Lung (tissue), 12 donors: Measurements from ENCODE around the gene LYPD4. TPM values are rescaled to one million over a fixed set of nuclear protein-coding genes. Genes with fewer than 3 reads are reported as not detected.

Experiments used
- ATAC-seq: fragments of 200-7000 bp; cut with Tn5 transposase; one replicate; pipeline ENCODE4 v1.9.1; 2020; ENCODE audit warnings: moderate number of reproducible peaks; ENCODE audit not compliant: insufficient read depth, low FRiP score
- DNase-seq, 3 donors: peaks; one replicate each; pipeline ENCODE4 v3.0.0-alpha.2; 2013 to 2017
- H3K27ac ChIP-seq, 2 donors: one replicate each; pipeline ENCODE4 v1.5.1; 2013; ENCODE audit warnings: mild to moderate bottlenecking in 2 of 2, moderate library complexity in 2 of 2, control low read depth in 1 of 2, inconsistent platforms in 1 of 2, low read depth in 1 of 2, low read length in 1 of 2
- H3K27me3 ChIP-seq, 3 donors: one replicate each; pipeline ENCODE4 v1.5.1; 2013; ENCODE audit warnings: low read length in 2 of 3; ENCODE audit not compliant: control insufficient read depth in 3 of 3, insufficient read depth in 3 of 3
- H3K36me3 ChIP-seq, 4 donors: one replicate each; pipeline ENCODE4 v1.5.1; 2013; ENCODE audit warnings: low read length in 4 of 4, mild to moderate bottlenecking in 1 of 4, moderate library complexity in 1 of 4; ENCODE audit not compliant: control insufficient read depth in 4 of 4, insufficient read depth in 4 of 4
- H3K4me1 ChIP-seq, 5 donors: one replicate each; pipeline ENCODE4 v1.5.1; 2013; ENCODE audit warnings: low read length in 5 of 5, mild to moderate bottlenecking in 2 of 5, moderate library complexity in 1 of 5; ENCODE audit not compliant: control insufficient read depth in 5 of 5, insufficient read depth in 5 of 5
- H3K4me3 ChIP-seq: one replicate; pipeline ENCODE4 v1.5.1; 2013; ENCODE audit warnings: mild to moderate bottlenecking, control low read depth, moderate library complexity
- H3K9ac ChIP-seq, 2 donors: one replicate each; pipeline ENCODE4 v1.5.1; 2013; ENCODE audit warnings: low read length in 2 of 2, control low read depth in 1 of 2; ENCODE audit not compliant: insufficient read depth in 1 of 2
- H3K9me3 ChIP-seq, 4 donors: one replicate each; pipeline ENCODE4 v1.5.1; 2013; ENCODE audit warnings: low read length in 3 of 4, mild to moderate bottlenecking in 1 of 4, moderate library complexity in 1 of 4; ENCODE audit not compliant: control insufficient read depth in 4 of 4, insufficient read depth in 3 of 4
- CTCF ChIP-seq: IDR thresholded peaks from 2 replicates; pipeline ENCODE4 v1.5.1; 2012; ENCODE audit warnings: mild to moderate bottlenecking; ENCODE audit errors: control extremely low read depth, extremely low read depth
- WGBS, 2 donors: extraction: QIAGEN DNeasy Blood & Tissue Kit; methylation state at CpG; one replicate each; pipeline ENCODE4 v1.1.7; 2013; 5-methylcytosine and 5-hydroxymethylcytosine counted together
- polyA plus RNA-seq, 2 donors: library from polyadenylated mRNA; stranded (reverse); fragments of 200-250 nt; gene quantifications; one replicate each; pipeline ENCODE4 v1.2.1, GENCODE V29; 2013
- total RNA-seq, 2 donors: library from RNA; depleted of rRNA in 1 of 2; stranded (reverse); fragments of >200 nt in 1 of 2; gene quantifications; one replicate each; pipeline ENCODE4 v1.2.1, GENCODE V29; 2014 to 2021
- donor health status: control.
- donor health status: control.
- donor health status: Bipolar disorder and iron deficiency.
- donor health status: healthy.
- donor health status: DM: yes; HTN: yes; CAD: no.

The LYPD4 gene
- total and polyA plus RNA-seq, 4 donors = not detected

DNA sequence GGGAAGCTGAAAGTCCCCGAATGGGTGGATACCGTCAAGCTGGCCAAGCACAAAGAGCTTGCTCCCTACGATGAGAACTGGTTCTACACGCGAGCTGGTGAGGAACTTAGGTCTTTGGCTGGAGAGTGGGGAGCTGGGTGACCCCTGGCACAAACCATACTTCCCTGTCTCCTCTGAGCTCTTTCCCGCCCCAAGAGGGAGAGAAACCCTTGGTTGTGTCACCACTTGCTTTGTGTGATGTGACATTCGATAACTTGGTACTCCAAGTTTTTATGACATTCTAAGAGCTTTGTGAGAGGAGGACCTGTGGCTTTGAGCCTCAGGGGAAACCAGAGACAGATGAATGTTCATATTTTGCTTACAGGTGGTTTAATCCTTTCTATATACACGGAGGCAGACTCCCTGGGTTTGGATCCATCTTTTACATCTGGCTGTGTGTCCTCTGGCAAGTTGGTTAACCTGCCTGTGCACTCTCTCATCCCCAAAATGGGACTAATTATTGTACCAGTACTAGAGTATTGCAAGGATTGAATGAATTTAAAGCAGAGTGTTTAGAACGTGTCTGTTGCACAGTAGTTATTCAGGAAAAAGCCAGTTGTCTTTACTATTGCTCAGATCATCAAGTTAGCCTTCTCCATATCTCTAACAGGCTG is 16.8 kb upstream of the LYPD4 start:
- DNase-seq (no peak), ATAC-seq (no peak)
- WGBS, 2 donors = 30 to 37% methylated on average over 9 of the region's 9 CpGs
- peak overlapping the region; percentile 10 to 86 for H3K27ac ChIP-seq
- H3K9ac ChIP-seq = peak overlapping the region; percentile 90 to 93
- peaks cover 18 to 38% (median 31%) of the 10 kb centered on the region in 4 donors for H3K36me3 ChIP-seq
- H3K9me3 ChIP-seq = no peaks in the 10 kb centered on the region
- H3K4me3 ChIP-seq = peak overlapping the region; percentile 91
- no peak for TF ChIP-seq CTCF
- H3K27me3 ChIP-seq = no peaks in the 10 kb centered on the region
- peaks cover 8 to 20% (median 12%) of the 10 kb centered on the region in 5 donors for H3K4me1 ChIP-seq

- peaks cover 18 to 38% (median 29%) of the 10 kb centered on the region in 4 donors for H3K36me3 ChIP-seq
- peak overlapping the region; percentile 86 to 96 for H3K27ac ChIP-seq
- H3K4me1 ChIP-seq = peaks cover 8 to 20% (median 12%) of the 10 kb centered on the region in 5 donors
- no peaks in the 10 kb centered on the region for H3K27me3 ChIP-seq
- peak overlapping the region; percentile 90 to 93 for H3K9ac ChIP-seq
- 1 to 2% methylated on average over 45 of the region's 45 CpGs for WGBS, 2 donors
- ATAC-seq (no peak), DNase-seq (peak; percentile 49 to 72 (median 57))
- no peaks in the 10 kb centered on the region for H3K9me3 ChIP-seq
- peak overlapping the region; percentile 91 for H3K4me3 ChIP-seq
- TF ChIP-seq CTCF = no peak
Observed at GRCh38 chr19:41860419-41861115, 16.1 kb upstream of the LYPD4 start.

DNA sequence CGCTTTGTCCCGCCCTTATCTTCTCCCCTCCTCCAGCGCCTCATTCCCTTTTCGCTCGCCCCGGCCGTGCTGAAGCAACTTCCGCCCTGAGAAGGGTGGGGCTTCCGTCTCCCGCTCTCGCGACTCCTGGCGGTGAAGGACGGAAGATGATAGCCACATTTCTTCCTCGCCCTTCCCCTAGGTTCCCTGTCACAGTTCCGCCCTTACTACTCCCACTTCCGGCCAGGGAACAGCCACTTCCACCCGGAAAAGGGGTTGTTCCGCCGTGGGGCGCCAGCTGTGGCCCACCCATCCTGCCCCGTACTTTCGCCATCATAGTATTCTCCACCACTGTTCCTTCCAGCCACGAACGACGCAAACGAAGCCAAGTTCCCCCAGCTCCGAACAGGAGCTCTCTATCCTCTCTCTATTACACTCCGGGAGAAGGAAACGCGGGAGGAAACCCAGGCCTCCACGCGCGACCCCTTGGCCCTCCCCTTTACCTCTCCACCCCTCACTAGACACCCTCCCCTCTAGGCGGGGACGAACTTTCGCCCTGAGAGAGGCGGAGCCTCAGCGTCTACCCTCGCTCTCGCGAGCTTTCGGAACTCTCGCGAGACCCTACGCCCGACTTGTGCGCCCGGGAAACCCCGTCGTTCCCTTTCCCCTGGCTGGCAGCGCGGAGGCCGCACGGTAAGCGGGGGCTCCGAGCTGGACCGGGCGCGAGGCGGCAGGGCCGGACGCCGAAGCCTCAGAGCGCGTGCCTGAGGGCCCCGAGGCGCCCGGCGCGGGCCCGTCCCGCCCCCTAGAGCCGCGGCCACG is 15.3 kb upstream of the LYPD4 start, which contains the start of gene RPS19:
RPS19 (plus strand) TSS at position 638 of the 801 bp plus-strand sequence. CDS start 520 bp downstream, outside the sequence.
- 0% methylated on average over 73 to 76 of the region's 76 CpGs for WGBS, 2 donors

More for the DNA sequence above, 15.3 kb upstream of the LYPD4 start, which contains the start of gene RPS19:
- no peaks in the 10 kb centered on the region for H3K9me3 ChIP-seq
- peak; percentile 95 for ATAC-seq
- no peak for TF ChIP-seq CTCF
- peaks cover 8 to 20% (median 12%) of the 10 kb centered on the region in 5 donors for H3K4me1 ChIP-seq
- peaks cover 14 to 34% (median 27%) of the 10 kb centered on the region in 4 donors for H3K36me3 ChIP-seq
- H3K4me3 ChIP-seq = peak within 1 kb of the TSS; percentile 91
- no peaks in the 10 kb centered on the region for H3K27me3 ChIP-seq
- peak within 1 kb of the TSS; percentile 94 to 96 for H3K27ac ChIP-seq
- peak; percentile 99 to 100 (median 100) for DNase-seq
- H3K9ac ChIP-seq = peak within 1 kb of the TSS; percentile 90 to 93
